HG03066 (cell line): Measurements from ENCODE around the gene CHRM1.
A peak's percentile ranks its signal among the peaks of the same experiment; 100 is the strongest.

Experiments
- ATAC-seq: cut with Tn5 transposase; IDR thresholded peaks from one replicate; pipeline ENCODE4 v1.9.1; 2021; ENCODE audit warnings: low read depth; ENCODE audit not compliant: unreplicated experiment

The CHRM1 gene

DNA sequence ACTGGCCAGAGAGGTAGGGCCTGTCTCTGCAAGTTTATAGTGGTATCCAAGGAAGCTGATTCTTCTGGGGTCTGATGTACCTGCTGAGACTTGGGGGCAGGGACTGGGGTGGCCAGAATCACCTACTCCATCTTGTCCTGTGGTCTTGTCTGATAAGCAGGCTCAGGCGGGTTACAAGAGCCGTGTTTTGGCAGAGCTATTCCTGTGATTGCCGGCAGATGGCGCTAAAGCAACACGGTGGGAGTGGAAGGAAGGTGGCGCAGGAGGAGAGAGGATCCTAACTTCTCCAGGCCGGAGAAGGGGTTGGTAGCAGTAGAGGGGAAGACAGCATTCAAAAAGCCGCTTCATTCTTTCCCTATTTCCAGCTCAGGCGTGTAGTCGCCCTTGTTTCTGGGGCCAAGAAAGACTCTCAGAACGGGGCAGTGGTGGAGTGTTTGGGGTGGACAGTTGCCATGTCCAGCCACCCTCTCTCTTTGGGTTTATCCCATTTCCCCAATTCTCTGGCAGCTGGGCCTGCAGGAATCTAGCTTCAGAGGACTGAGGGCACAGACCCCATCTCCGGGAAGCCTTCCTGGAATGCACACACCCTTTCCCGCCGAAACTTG lies 15.1 kb downstream of the CHRM1 start:
- no peak for ATAC-seq

DNA sequence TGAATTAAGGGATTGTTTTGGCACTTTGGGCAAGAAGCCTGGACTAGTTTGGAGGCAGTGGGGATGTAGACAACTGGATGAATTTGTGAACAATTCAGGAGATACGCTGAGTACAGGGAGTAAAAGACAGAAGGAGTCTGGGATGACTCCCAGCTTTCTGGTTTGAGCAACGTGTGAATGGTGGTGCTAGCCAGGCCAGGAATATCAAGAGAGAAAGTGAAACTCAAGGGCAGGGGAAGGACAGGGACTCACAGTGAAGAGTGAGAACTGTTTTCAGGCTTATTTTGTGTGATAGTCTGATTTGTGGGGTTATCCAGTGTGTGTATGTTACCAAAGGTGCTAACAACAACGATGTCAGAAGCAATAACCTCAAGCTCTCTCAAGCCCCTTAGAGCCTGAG lies 15.9 kb downstream of the CHRM1 start:
- no peak for ATAC-seq

DNA sequence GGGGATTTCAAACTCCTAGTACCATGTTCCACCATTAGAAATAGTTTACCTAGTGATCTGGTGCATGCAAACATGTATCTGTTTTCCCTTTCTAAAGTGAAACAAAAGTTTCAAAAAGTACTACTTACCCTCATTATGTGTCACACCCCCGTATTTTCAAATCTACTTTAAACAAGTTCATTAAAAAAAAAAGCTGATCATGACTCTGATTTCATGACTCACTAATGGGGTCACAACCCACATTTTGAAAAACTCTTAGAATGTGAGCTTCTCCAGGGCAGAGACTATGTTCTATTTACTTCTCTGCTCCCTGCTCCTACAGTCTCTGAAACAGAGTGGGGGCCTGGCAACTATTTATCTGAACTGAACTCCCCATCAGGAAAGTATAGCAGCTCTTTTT lies 18.2 kb downstream of the CHRM1 start:
- no peak for ATAC-seq

GRCh38 chr11:62898027-62898426 lies 23.1 kb downstream of the CHRM1 start:
- no peak for ATAC-seq

GRCh38 chr11:62897311-62897710 lies 23.9 kb downstream of the CHRM1 start:
- ATAC-seq = no peak

- ATAC-seq = no peak
Measured at GRCh38 chr11:62896049-62896448, 25.1 kb downstream of the CHRM1 start.

- no peak for ATAC-seq
Measured at GRCh38 chr11:62895501-62895900, 25.7 kb downstream of the CHRM1 start.

DNA sequence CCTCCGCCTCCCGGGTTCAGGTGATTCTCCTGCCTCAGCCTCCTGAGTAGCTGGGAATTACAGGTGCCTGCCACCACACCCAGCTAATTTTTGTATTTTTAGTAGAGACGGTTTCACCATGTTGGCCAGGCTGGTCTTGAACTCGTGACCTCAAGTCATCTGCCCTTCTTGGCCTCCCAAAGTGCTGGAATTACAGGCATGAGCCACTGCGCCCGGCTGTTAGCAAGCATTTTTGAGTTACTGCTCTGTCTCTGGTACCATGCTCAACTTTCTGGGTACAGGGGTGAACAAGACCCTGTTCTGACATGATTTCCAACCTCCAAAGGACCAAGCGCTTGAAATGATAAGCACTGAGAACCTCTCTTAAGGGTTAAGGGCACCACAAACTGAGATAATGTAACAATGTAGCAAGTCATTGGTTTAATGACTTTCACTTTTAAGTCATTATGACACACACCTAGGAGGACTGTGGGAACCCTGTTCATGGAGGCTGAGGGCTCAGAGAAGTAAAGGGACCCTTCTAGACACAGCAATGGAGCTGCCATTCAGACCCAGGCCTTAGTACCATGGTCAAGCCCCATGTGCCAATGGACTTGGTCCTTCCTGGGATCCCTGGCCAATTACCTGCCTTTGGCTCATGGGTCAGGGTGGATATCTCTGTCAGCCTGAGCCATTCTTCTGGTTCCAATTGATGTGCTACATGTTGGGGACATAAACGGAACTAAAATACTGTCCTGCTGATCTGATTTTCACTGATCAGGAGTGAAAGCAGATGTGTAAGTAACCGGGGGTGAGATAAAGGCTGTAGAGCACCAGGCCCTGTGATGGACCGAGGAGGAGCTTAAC lies 28.9 kb downstream of the CHRM1 start:
- no peak for ATAC-seq

- no peak for ATAC-seq
Measured at GRCh38 chr11:62889484-62890437, 31.4 kb downstream of the CHRM1 start.

GRCh38 chr11:62889126-62889483 lies 32.1 kb downstream of the CHRM1 start:
- ATAC-seq = no peak

GRCh38 chr11:62888406-62888805 lies 32.8 kb downstream of the CHRM1 start:
- no peak for ATAC-seq

DNA sequence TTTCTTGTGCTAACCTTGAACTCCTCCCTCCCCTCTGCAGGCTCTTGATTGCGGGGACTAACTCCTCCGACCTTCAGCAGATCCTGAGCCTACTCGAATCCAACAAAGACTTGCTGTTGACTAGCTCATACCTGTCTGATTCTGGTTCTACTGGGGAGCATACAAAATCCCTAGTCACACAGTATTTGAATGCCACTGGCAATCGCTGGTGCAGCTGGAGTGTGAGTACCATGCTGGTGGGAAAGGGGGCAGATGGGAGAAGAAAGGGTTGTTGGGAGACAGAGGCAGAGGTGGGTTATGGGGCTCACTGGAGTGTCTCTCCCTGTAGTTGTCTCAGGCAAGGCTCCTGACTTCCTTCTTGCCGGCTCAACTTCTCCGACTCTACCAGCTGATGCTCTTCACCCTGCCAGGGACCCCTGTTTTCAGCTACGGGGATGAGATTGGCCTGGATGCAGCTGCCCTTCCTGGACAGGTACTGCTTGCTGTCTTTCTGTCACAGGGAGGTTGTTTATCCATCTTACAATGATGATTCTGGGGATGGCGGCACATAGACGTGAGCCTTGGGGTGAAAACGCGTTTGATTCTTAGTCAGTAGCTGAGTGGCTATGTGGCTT lies 35.9 kb downstream of the CHRM1 start:
- no peak for ATAC-seq

GRCh38 chr11:62883673-62884072 lies 37.5 kb downstream of the CHRM1 start:
- ATAC-seq = no peak

DNA sequence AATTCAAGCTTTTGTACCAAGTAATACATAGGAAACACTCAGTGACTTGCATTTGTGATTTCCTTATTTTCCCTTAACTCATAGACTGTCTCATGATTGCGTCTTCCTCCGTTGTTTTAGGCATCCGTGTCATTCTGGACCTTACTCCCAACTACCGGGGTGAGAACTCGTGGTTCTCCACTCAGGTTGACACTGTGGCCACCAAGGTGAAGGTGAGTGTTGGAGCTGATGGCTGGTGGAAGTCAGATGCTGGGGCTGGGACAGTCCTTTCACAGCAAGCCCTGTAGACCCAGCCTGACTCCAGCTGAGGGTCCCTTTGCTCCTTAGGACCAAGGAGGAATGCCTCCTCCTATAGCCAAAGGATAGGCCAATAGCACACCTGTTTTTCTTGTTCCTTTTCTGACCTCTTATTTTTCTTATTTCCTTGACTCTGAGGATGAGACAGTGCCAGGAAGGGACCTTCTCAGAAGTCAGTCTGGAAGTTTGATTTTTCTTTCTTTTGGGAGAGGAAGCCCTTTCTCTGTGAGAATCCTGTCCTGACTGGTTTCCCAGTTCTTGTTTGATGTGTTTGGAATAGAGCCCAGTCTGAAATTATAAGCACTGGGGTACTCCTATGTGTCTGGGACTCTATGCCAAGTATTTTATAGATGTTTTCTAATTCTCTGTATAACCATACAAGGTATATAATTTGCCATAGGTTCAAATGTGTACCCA lies 38.2 kb downstream of the CHRM1 start:
- no peak for ATAC-seq

GRCh38 chr11:62882431-62882749 lies 38.8 kb downstream of the CHRM1 start:
- no peak for ATAC-seq

DNA sequence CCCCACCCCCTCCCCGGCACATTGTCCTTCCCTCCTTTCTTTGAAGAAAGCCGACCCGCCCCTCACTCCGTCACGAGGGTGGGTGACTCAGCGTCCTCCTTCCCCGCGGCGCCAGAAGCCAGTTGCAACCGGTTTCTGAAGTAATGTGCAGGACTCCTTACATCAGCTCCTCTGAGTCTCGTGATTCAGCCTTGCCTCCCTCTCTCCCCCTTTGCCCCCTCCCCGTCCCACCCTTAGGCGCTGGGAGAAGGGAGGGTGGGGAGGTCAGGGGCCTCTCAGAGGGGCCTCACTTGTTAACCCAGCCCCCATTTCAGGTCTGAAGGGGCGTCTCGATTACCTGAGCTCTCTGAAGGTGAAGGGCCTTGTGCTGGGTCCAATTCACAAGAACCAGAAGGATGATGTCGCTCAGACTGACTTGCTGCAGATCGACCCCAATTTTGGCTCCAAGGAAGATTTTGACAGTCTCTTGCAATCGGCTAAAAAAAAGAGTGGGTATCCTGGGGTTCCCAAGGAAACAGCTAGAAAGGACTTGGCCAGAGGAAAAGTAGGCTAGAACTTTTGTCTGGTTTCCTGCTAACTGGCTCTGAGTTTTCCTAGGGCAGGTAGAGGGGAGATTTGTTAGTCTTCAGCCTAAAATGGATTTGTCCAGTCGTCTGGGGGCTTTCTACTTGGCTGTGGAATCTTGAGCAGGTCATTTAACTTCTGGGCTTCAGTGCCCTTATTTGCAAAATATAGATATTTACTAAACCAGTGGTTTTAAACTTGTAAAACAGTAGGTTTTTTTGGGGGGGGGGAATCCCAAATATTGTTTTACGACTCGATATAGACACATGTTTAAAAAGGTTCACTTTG lies 39.4 kb downstream of the CHRM1 start:
- ATAC-seq = peak; percentile 38

GRCh38 chr11:62880803-62881578 lies 40.2 kb downstream of the CHRM1 start, which contains the start of gene SLC3A2:
TSS of gene SLC3A2 (plus strand) at chr11:62880896. CDS start at chr11:62881024, 128 bp downstream.
- peak; percentile 77 for ATAC-seq

GRCh38 chr11:62880231-62880802 lies 40.8 kb downstream of the CHRM1 start:
- ATAC-seq = peak; percentile 31
